Measurements from ENCODE around the gene RECK.
"Not testable (repeated sequence)": the region's sequence is repeated elsewhere in the genome, so short reads cannot be mapped to it uniquely, and the experiment has no call there.

Gene RECK

GRCh38 chr9:36152741-36153438 is 116.2 kb downstream of the RECK start:
- DNase-seq (ENCODE audit: insufficient read length, low spot score) (no peak), FAIRE-seq (no peak)

- FAIRE-seq = peak; percentile 80
- no peak for DNase-seq (ENCODE audit: insufficient read length, low spot score)
Observed at GRCh38 chr9:36153746-36154145, 117.0 kb downstream of the RECK start.

GRCh38 chr9:36154331-36154952 is 117.7 kb downstream of the RECK start:
- no peak for DNase-seq (ENCODE audit: insufficient read length, low spot score)

GRCh38 chr9:36156116-36156515 is 119.4 kb downstream of the RECK start:
- DNase-seq (ENCODE audit: insufficient read length, low spot score) (no peak), FAIRE-seq (no peak)

More at GRCh38 chr9:36154331-36154952, 117.7 kb downstream of the RECK start:
- FAIRE-seq = no peak

GRCh38 chr9:36158122-36158521 is 121.4 kb downstream of the RECK start:
- DNase-seq (ENCODE audit: insufficient read length, low spot score) (no peak), FAIRE-seq (no peak)

GRCh38 chr9:36158917-36159316 is 122.2 kb downstream of the RECK start:
- no peak for DNase-seq (ENCODE audit: insufficient read length, low spot score)
- FAIRE-seq = no peak

- FAIRE-seq; DNase-seq (ENCODE audit: insufficient read length, low spot score): not testable (repeated sequence)
Observed at GRCh38 chr9:36159509-36159908, 122.8 kb downstream of the RECK start.

- DNase-seq (ENCODE audit: insufficient read length, low spot score); FAIRE-seq: not testable (repeated sequence)
Observed at GRCh38 chr9:36160126-36160525, 123.4 kb downstream of the RECK start.

- DNase-seq (ENCODE audit: insufficient read length, low spot score) (no peak), FAIRE-seq (no peak)
Observed at GRCh38 chr9:36161187-36161586, 124.5 kb downstream of the RECK start.

GRCh38 chr9:36162211-36162738 is 125.6 kb downstream of the RECK start:
- DNase-seq (ENCODE audit: insufficient read length, low spot score) (no peak), FAIRE-seq (no peak)

GRCh38 chr9:36163049-36163785 is 126.5 kb downstream of the RECK start:
- DNase-seq (ENCODE audit: insufficient read length, low spot score) = no peak
- no peak for FAIRE-seq

- no peak for FAIRE-seq
- DNase-seq (ENCODE audit: insufficient read length, low spot score) = no peak
Observed at GRCh38 chr9:36163786-36164170, 127.1 kb downstream of the RECK start.

GRCh38 chr9:36164372-36164771 is 127.7 kb downstream of the RECK start:
- DNase-seq (ENCODE audit: insufficient read length, low spot score) (no peak), FAIRE-seq (no peak)

GRCh38 chr9:36164989-36165388 is 128.3 kb downstream of the RECK start:
- FAIRE-seq = no peak
- no peak for DNase-seq (ENCODE audit: insufficient read length, low spot score)

- DNase-seq (ENCODE audit: insufficient read length, low spot score) (no peak), FAIRE-seq (no peak)
Observed at GRCh38 chr9:36165826-36166167, 129.1 kb downstream of the RECK start.

- FAIRE-seq = peak; percentile 64
- peak; percentile 82 for DNase-seq (ENCODE audit: insufficient read length, low spot score)
Observed at GRCh38 chr9:36166168-36166927, 129.6 kb downstream of the RECK start.

GRCh38 chr9:36169166-36169565 is 132.5 kb downstream of the RECK start, which contains the start of gene CCIN:
Gene CCIN (plus strand): TSS chr9:36169388. CDS start chr9:36169503, 115 bp downstream.
- DNase-seq (ENCODE audit: insufficient read length, low spot score) (no peak), FAIRE-seq (no peak)

GRCh38 chr9:36169708-36170107 is 133.0 kb downstream of the RECK start:
- FAIRE-seq = no peak
- DNase-seq (ENCODE audit: insufficient read length, low spot score) = no peak

GRCh38 chr9:36170531-36170930 is 133.8 kb downstream of the RECK start:
- no peak for DNase-seq (ENCODE audit: insufficient read length, low spot score)
- FAIRE-seq = no peak

- DNase-seq (ENCODE audit: insufficient read length, low spot score) (no peak), FAIRE-seq (no peak)
Observed at GRCh38 chr9:36173861-36174260, 137.1 kb downstream of the RECK start.
